Uterus (tissue), 2 donors: ENCODE measurements around the gene ZNF598.

Experiments used
- CTCF ChIP-seq, 4 experiments: fragments of 200-600 bp in 2 of 4; fragments of 450-650 bp in 2 of 4; sonication (generic) in 2 of 4; IDR thresholded peaks; one replicate each; pipeline ENCODE4 v1.5.1; 2016 to 2019; ENCODE audit warnings: antibody characterized with exemption in 4 of 4, mild to moderate bottlenecking in 2 of 4, moderate library complexity in 1 of 4
- POLR2A ChIP-seq, 2 donors: fragments of 450-650 bp; IDR thresholded peaks; one replicate each; pipeline ENCODE4 v1.6.1; 2016; ENCODE audit warnings: antibody characterized with exemption in 2 of 2, mild to moderate bottlenecking in 1 of 2, moderate library complexity in 1 of 2

- no peak for TF ChIP-seq CTCF (IDR thresholded peaks at IDR 0.05)
- TF ChIP-seq POLR2A (IDR thresholded peaks at IDR 0.05): no peak
These were observed 27.6 kb downstream of the ZNF598 start for GRCh38 chr16:1982013-1982433.
